DOHH2 (cell line): ENCODE results near the gene FXN.

Experiments used
- H3F3A ChIP-seq: fragments of 200-600 bp; sonication (generic), shearing (Covaris generic); 2 replicates; pipeline ENCODE4 v1.6.0; 2016; ENCODE audit warnings: antibody characterized with exemption, mild to moderate bottlenecking; ENCODE audit not compliant: control insufficient read depth, insufficient read depth
- H3K27ac ChIP-seq: fragments of 200-600 bp; sonication (generic); 2 replicates; pipeline ENCODE4 v1.5.1; 2014; ENCODE audit warnings: low read depth, mild to moderate bottlenecking, low read length, moderate library complexity
- H3K27me3 ChIP-seq: fragments of 200-600 bp; sonication (generic); 2 replicates; pipeline ENCODE4 v1.6.1; 2014; ENCODE audit warnings: mild to moderate bottlenecking, low read length, mixed read lengths; ENCODE audit not compliant: control insufficient read depth
- H3K36me3 ChIP-seq: fragments of 200-600 bp; sonication (generic); 2 replicates; pipeline ENCODE4 v1.6.1; 2014; ENCODE audit warnings: mild to moderate bottlenecking, low read length, moderate library complexity, mixed read lengths; ENCODE audit not compliant: control insufficient read depth
- H3K4me1 ChIP-seq: fragments of 200-600 bp; sonication (generic); 2 replicates; pipeline ENCODE4 v1.6.1; 2014; ENCODE audit warnings: mild to moderate bottlenecking, low read length, mixed read lengths; ENCODE audit not compliant: control insufficient read depth
- H3K4me2 ChIP-seq: fragments of 200-600 bp; sonication (generic); 2 replicates; pipeline ENCODE4 v1.6.0; 2014; ENCODE audit warnings: mild to moderate bottlenecking, low read length, moderate library complexity
- H3K4me3 ChIP-seq: fragments of 200-600 bp; sonication (generic); 2 replicates; pipeline ENCODE4 v1.5.1; 2014; ENCODE audit warnings: mild to moderate bottlenecking, low read length, mixed read lengths
- H3K79me2 ChIP-seq: fragments of 200-600 bp; sonication (generic); 2 replicates; pipeline ENCODE4 v1.6.1; 2014; ENCODE audit warnings: mild to moderate bottlenecking, low read length, mixed read lengths; ENCODE audit not compliant: control insufficient read depth
- H3K9me2 ChIP-seq: fragments of 200-600 bp; sonication (generic); replicated peaks from 2 replicates; pipeline ENCODE4 v1.6.1; 2014; ENCODE audit warnings: mild to moderate bottlenecking, low read length, mixed read lengths; ENCODE audit not compliant: control insufficient read depth
- H3K9me3 ChIP-seq: fragments of 200-600 bp; sonication (generic); 2 replicates; pipeline ENCODE4 v1.6.1; 2014; ENCODE audit warnings: antibody characterized with exemption, low read length, mixed read lengths; ENCODE audit not compliant: control insufficient read depth, insufficient read depth
- H4K20me1 ChIP-seq: fragments of 200-600 bp; sonication (generic); 2 replicates; pipeline ENCODE4 v1.6.0; 2014; ENCODE audit warnings: low read depth, mild to moderate bottlenecking, antibody characterized with exemption, low read length, moderate library complexity; ENCODE audit not compliant: control insufficient read depth, insufficient read depth
- EZH2phosphoT487 ChIP-seq: fragments of 200-600 bp; sonication (generic); IDR thresholded peaks from 2 replicates; pipeline ENCODE4 v1.6.1; 2017; ENCODE audit warnings: borderline replicate concordance, mild to moderate bottlenecking, antibody characterized with exemption, low read length, moderate library complexity, mixed read lengths
- TF ChIP-seq, protein P1 (sequence below): fragments of 200-600 bp; sonication (generic); IDR thresholded peaks from one replicate; pipeline ENCODE4 v1.5.1; 2014; ENCODE audit warnings: antibody characterized with exemption, mild to moderate bottlenecking, low read depth, low read length; ENCODE audit not compliant: poor library complexity, severe bottlenecking

FXN gene

DNA sequence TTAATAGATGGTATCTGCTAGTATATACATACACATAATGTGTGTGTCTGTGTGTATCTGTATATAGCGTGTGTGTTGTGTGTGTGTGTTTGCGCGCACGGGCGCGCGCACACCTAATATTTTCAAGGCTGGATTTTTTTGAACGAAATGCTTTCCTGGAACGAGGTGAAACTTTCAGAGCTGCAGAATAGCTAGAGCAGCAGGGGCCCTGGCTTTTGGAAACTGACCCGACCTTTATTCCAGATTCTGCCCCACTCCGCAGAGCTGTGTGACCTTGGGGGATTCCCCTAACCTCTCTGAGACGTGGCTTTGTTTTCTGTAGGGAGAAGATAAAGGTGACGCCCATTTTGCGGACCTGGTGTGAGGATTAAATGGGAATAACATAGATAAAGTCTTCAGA lies 757 bp downstream of the FXN start:
- Histone ChIP-seq H4K20me1 (no peaks in the 10 kb centered on the region), H3K4me2 (peak overlapping the region; percentile 69), H3K27ac (peak overlapping the region; percentile 37), H3F3A (no peaks in the 10 kb centered on the region; the same call in 1 of the 2 replicates), H3K9me3 (no peaks in the 10 kb centered on the region), H3K4me3 (peak overlapping the region; percentile 86), H3K27me3 (no peaks in the 10 kb centered on the region), H3K4me1 (peaks cover 10% of the 10 kb centered on the region), H3K79me2 (peaks cover 49% of the 10 kb centered on the region), H3K9me2 (no peaks in the 10 kb centered on the region), H3K36me3 (no peaks in the 10 kb centered on the region)
- TF ChIP-seq, protein P1, sequence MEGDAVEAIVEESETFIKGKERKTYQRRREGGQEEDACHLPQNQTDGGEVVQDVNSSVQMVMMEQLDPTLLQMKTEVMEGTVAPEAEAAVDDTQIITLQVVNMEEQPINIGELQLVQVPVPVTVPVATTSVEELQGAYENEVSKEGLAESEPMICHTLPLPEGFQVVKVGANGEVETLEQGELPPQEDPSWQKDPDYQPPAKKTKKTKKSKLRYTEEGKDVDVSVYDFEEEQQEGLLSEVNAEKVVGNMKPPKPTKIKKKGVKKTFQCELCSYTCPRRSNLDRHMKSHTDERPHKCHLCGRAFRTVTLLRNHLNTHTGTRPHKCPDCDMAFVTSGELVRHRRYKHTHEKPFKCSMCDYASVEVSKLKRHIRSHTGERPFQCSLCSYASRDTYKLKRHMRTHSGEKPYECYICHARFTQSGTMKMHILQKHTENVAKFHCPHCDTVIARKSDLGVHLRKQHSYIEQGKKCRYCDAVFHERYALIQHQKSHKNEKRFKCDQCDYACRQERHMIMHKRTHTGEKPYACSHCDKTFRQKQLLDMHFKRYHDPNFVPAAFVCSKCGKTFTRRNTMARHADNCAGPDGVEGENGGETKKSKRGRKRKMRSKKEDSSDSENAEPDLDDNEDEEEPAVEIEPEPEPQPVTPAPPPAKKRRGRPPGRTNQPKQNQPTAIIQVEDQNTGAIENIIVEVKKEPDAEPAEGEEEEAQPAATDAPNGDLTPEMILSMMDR, result no peak
- TF ChIP-seq EZH2phosphoT487, result no peak

DNA sequence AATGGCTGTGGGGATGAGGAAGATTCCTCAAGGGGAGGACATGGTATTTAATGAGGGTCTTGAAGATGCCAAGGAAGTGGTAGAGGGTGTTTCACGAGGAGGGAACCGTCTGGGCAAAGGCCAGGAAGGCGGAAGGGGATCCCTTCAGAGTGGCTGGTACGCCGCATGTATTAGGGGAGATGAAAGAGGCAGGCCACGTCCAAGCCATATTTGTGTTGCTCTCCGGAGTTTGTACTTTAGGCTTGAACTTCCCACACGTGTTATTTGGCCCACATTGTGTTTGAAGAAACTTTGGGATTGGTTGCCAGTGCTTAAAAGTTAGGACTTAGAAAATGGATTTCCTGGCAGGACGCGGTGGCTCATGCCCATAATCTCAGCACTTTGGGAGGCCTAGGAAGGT lies 1.2 kb downstream of the FXN start:
- Histone ChIP-seq H3K27ac (no peak overlapping the region), H3K9me2 (no peaks in the 10 kb centered on the region), H3K79me2 (peaks cover 54% of the 10 kb centered on the region), H3K4me3 (peak overlapping the region; percentile 86), H4K20me1 (no peaks in the 10 kb centered on the region), H3K4me2 (peak overlapping the region; percentile 69), H3K27me3 (no peaks in the 10 kb centered on the region), H3K4me1 (peaks cover 10% of the 10 kb centered on the region), H3K9me3 (no peaks in the 10 kb centered on the region), H3K36me3 (no peaks in the 10 kb centered on the region), H3F3A (no peaks in the 10 kb centered on the region; the same call in 1 of the 2 replicates)
- TF ChIP-seq, protein P1, result no peak
- TF ChIP-seq EZH2phosphoT487, result no peak

DNA sequence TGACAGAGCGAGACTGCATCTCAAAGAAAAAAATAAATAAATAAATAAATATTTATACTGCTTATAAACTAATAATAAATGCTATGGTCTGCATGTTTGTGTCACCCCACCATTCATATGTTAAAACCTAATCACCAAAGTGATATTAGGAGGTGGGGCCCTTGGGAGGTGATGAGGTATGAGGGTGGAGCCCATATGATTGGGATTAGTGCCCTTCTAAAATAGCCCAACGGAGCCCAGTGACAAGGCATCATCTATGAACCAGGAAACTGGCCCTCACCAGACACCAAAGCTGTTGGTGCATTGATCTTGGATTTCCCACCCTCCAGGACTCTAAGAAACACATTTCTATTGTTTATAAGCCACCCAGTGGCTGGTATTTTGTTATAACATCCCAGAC lies 5.1 kb downstream of the FXN start:
- Histone ChIP-seq H3K36me3 (no peaks in the 10 kb centered on the region; the same call in 1 of the 2 replicates), H3K79me2 (peaks cover 86% of the 10 kb centered on the region), H3K27ac (no peak overlapping the region), H4K20me1 (no peaks in the 10 kb centered on the region), H3K4me2 (no peak overlapping the region), H3K9me3 (no peaks in the 10 kb centered on the region), H3K4me1 (peaks cover 9% of the 10 kb centered on the region), H3K4me3 (no peak overlapping the region), H3K27me3 (no peaks in the 10 kb centered on the region), H3F3A (no peaks in the 10 kb centered on the region), H3K9me2 (no peaks in the 10 kb centered on the region)
- TF ChIP-seq, protein P1, result no peak
- no peak for TF ChIP-seq EZH2phosphoT487
